Measurements from ENCODE around the gene WDR41. TPM values are rescaled to one million over a fixed set of nuclear protein-coding genes. Genes with fewer than 3 reads are reported as not detected.
"Not testable (repeated sequence)": the region's sequence is repeated elsewhere in the genome, so short reads cannot be mapped to it uniquely, and the experiment has no call there.

Gene WDR41
- 10 to 100 TPM; 56.7 to 82.7 (median 67.3) TPM for polyA plus RNA-seq (ENCODE audit: insufficient read depth in 1 of 5, insufficient read length in 5 of 5, low replicate concordance in 1 of 5)
- long read RNA-seq, donor 1, transcript WDR41-201 (13 exons, 3,958 nt), result major isoform, 10 of 19 reads
- long read RNA-seq, donor 1, partial matches to known transcripts, result 6 of 19 reads
- long read RNA-seq, donor 1, other reads (novel, unspliced or antisense), result 0 of 19 reads
- long read RNA-seq, donor 2, transcript WDR41-201 (13 exons, 3,958 nt), result major isoform, 9 of 10 reads
- long read RNA-seq, donor 2, partial matches to known transcripts, result 0 of 10 reads
- long read RNA-seq, donor 2, other reads (novel, unspliced or antisense), result 0 of 10 reads
- long read RNA-seq, donor 3, transcript WDR41-201 (13 exons, 3,958 nt), result major isoform, 9 of 9 reads
- long read RNA-seq, donor 3, partial matches to known transcripts, result 0 of 9 reads
- long read RNA-seq, donor 3, other reads (novel, unspliced or antisense), result 0 of 9 reads
- long read RNA-seq, donor 4, partial matches to known transcripts, result 0 of 4 reads
- long read RNA-seq, donor 4, other reads (novel, unspliced or antisense), result 0 of 4 reads
- long read RNA-seq, donor 5, transcript WDR41-201 (13 exons, 3,958 nt), result major isoform, 9 of 19 reads
- long read RNA-seq, donor 5, partial matches to known transcripts, result 6 of 19 reads
- long read RNA-seq, donor 5, other reads (novel, unspliced or antisense), result 0 of 19 reads
- long read RNA-seq, donor 6, transcript WDR41-201 (13 exons, 3,958 nt), result major isoform, 14 of 18 reads
- long read RNA-seq, donor 6, partial matches to known transcripts, result 0 of 18 reads
- long read RNA-seq, donor 6, other reads (novel, unspliced or antisense), result 0 of 18 reads
- long read RNA-seq, donor 7, transcript WDR41-201 (13 exons, 3,958 nt), result major isoform, 10 of 12 reads
- long read RNA-seq, donor 7, partial matches to known transcripts, result 0 of 12 reads
- long read RNA-seq, donor 7, other reads (novel, unspliced or antisense), result 0 of 12 reads
- long read RNA-seq, donor 8, transcript WDR41-201 (13 exons, 3,958 nt), result major isoform, 11 of 12 reads
- long read RNA-seq, donor 8, partial matches to known transcripts, result 0 of 12 reads
- long read RNA-seq, donor 8, other reads (novel, unspliced or antisense), result 0 of 12 reads

GRCh38 chr5:77491783-77492652 lies at the start of gene WDR41:
Gene WDR41 (minus strand): TSS chr5:77492316. CDS start chr5:77492220, 96 bp downstream.
- DNase-seq, result peak; percentile 96

GRCh38 chr5:77531297-77531696 lies 39.2 kb upstream of the WDR41 start:
- no peak for DNase-seq

GRCh38 chr5:77518304-77518703 lies 26.2 kb upstream of the WDR41 start:
- DNase-seq, result no peak

GRCh38 chr5:77514457-77514856 lies 22.3 kb upstream of the WDR41 start:
- DNase-seq, result no peak

GRCh38 chr5:77513321-77513720 lies 21.2 kb upstream of the WDR41 start:
- DNase-seq, result no peak

GRCh38 chr5:77501132-77501531 lies 9.0 kb upstream of the WDR41 start:
- not testable (repeated sequence) for DNase-seq

- no peak for DNase-seq
Measured at GRCh38 chr5:77499973-77500372, 7.9 kb upstream of the WDR41 start.

GRCh38 chr5:77499441-77499840 lies 7.3 kb upstream of the WDR41 start:
- no peak for DNase-seq

GRCh38 chr5:77498952-77499351 lies 6.8 kb upstream of the WDR41 start:
- no peak for DNase-seq

- DNase-seq, result no peak
Measured at GRCh38 chr5:77494935-77495334, 2.8 kb upstream of the WDR41 start.

GRCh38 chr5:77492653-77493000 lies 511 bp upstream of the WDR41 start:
- DNase-seq, result no peak

- DNase-seq, result peak in 1 of 2 donors; percentile 5
Measured at GRCh38 chr5:77490741-77491344, 1.3 kb downstream of the WDR41 start.

- no peak for DNase-seq
Measured at GRCh38 chr5:77486344-77486962, 5.7 kb downstream of the WDR41 start.

- DNase-seq, result no peak
Measured at GRCh38 chr5:77483682-77484081, 8.4 kb downstream of the WDR41 start.

GRCh38 chr5:77475041-77475440 lies 17.1 kb downstream of the WDR41 start:
- not testable (repeated sequence) for DNase-seq

- DNase-seq, result not testable (repeated sequence)
Measured at GRCh38 chr5:77468875-77469274, 23.2 kb downstream of the WDR41 start.

GRCh38 chr5:77463905-77464304 lies 28.2 kb downstream of the WDR41 start:
- no peak for DNase-seq

GRCh38 chr5:77461287-77461686 lies 30.8 kb downstream of the WDR41 start:
- DNase-seq, result no peak

GRCh38 chr5:77454123-77454522 lies 38.0 kb downstream of the WDR41 start:
- DNase-seq, result no peak

GRCh38 chr5:77452351-77452750 lies 39.8 kb downstream of the WDR41 start:
- no peak for DNase-seq

All from right lung (tissue), 10 donors.